ENCODE results near the gene ESPL1. TPM values are rescaled to one million over a fixed set of nuclear protein-coding genes. Genes with fewer than 3 reads are reported as not detected.

The ESPL1 gene
- total RNA-seq, 3 donors from 2014 or later: 0.33 to 1.3 (median 1.2) TPM

- intact Hi-C loops (cut with DNase I; ENCODE audit: low total_unique reads): no loop called here
- Histone ChIP-seq H3K27me3 (peaks cover 0 to 14% of the 10 kb centered on the region in 2 donors), H3K4me3 (no peak overlapping the region), H3K36me3 (no peaks in the 10 kb centered on the region), H3K27ac (no peak overlapping the region), H3K4me1 (no peaks in the 10 kb centered on the region), H3K9me3 (no peaks in the 10 kb centered on the region)
- no peak for DNase-seq (ENCODE audit: low spot score in 2 of 2)
- no peak for TF ChIP-seq POLR2AphosphoS5 (IDR thresholded peaks at IDR 0.05)
- no peak for TF ChIP-seq POLR2A (IDR thresholded peaks at IDR 0.05)
- TF ChIP-seq CTCF (IDR thresholded peaks at IDR 0.05): no peak
Measured at GRCh38 chr12:53332744-53333143, 64.6 kb downstream of the ESPL1 start.

GRCh38 chr12:53333289-53333688 lies 65.2 kb downstream of the ESPL1 start:
- intact Hi-C loops (cut with DNase I; ENCODE audit: low total_unique reads): no loop called here
- Histone ChIP-seq H3K36me3 (no peaks in the 10 kb centered on the region), H3K4me1 (no peaks in the 10 kb centered on the region), H3K27ac (no peak overlapping the region), H3K27me3 (peaks cover 0 to 18% of the 10 kb centered on the region in 2 donors), H3K9me3 (no peaks in the 10 kb centered on the region), H3K4me3 (no peak overlapping the region)
- TF ChIP-seq POLR2AphosphoS5 (IDR thresholded peaks at IDR 0.05) (no peak), POLR2A (IDR thresholded peaks at IDR 0.05) (no peak), CTCF (IDR thresholded peaks at IDR 0.05) (no peak)
- DNase-seq (ENCODE audit: low spot score in 2 of 2): no peak

- Histone ChIP-seq H3K4me1 (no peaks in the 10 kb centered on the region), H3K27me3 (peaks cover 0 to 23% of the 10 kb centered on the region in 2 donors), H3K4me3 (no peak overlapping the region), H3K27ac (no peak overlapping the region), H3K36me3 (no peaks in the 10 kb centered on the region), H3K9me3 (no peaks in the 10 kb centered on the region)
- intact Hi-C loops (cut with DNase I; ENCODE audit: low total_unique reads): no loop called here
- DNase-seq (ENCODE audit: low spot score in 2 of 2): no peak
- TF ChIP-seq POLR2A (IDR thresholded peaks at IDR 0.05) (no peak), POLR2AphosphoS5 (IDR thresholded peaks at IDR 0.05) (no peak), CTCF (IDR thresholded peaks at IDR 0.05) (no peak)
Measured at GRCh38 chr12:53333845-53334244, 65.7 kb downstream of the ESPL1 start.

- intact Hi-C loops (cut with DNase I; ENCODE audit: low total_unique reads): no loop called here
- DNase-seq (ENCODE audit: low spot score in 2 of 2): no peak
- no peak overlapping the region for H3K4me3 ChIP-seq
- TF ChIP-seq POLR2AphosphoS5 (IDR thresholded peaks at IDR 0.05): no peak
- no peaks in the 10 kb centered on the region for H3K9me3 ChIP-seq
- no peaks in the 10 kb centered on the region for H3K4me1 ChIP-seq
- no peak overlapping the region for H3K27ac ChIP-seq
- peaks cover 0 to 23% of the 10 kb centered on the region in 2 donors for H3K27me3 ChIP-seq
- no peaks in the 10 kb centered on the region for H3K36me3 ChIP-seq
Measured at GRCh38 chr12:53334822-53335221, 66.7 kb downstream of the ESPL1 start.

- Histone ChIP-seq H3K4me1 (no peaks in the 10 kb centered on the region), H3K27ac (no peak within 1 kb of the TSS), H3K4me3 (no peak within 1 kb of the TSS), H3K36me3 (no peaks in the 10 kb centered on the region), H3K9me3 (no peaks in the 10 kb centered on the region), H3K27me3 (peaks cover 0 to 23% of the 10 kb centered on the region in 2 donors)
- intact Hi-C loops (cut with DNase I; ENCODE audit: low total_unique reads): no loop called here
- TF ChIP-seq POLR2AphosphoS5 (IDR thresholded peaks at IDR 0.05): no peak
- TF ChIP-seq CTCF (IDR thresholded peaks at IDR 0.05): no peak
- TF ChIP-seq POLR2A (IDR thresholded peaks at IDR 0.05): no peak
- no peak for DNase-seq (ENCODE audit: low spot score in 2 of 2)
Measured at GRCh38 chr12:53336181-53336681, 68.1 kb downstream of the ESPL1 start, which contains the start of gene SP7. Gene SP7, minus strand, starts transcription at chr12:53336354. Its CDS starts 708 bp downstream, at chr12:53335646.

- TF ChIP-seq CTCF (IDR thresholded peaks at IDR 0.05): no peak
- TF ChIP-seq POLR2A (IDR thresholded peaks at IDR 0.05): no peak
- TF ChIP-seq POLR2AphosphoS5 (IDR thresholded peaks at IDR 0.05): no peak
- Histone ChIP-seq H3K4me3 (no peak overlapping the region), H3K9me3 (no peaks in the 10 kb centered on the region), H3K4me1 (no peaks in the 10 kb centered on the region), H3K27ac (no peak overlapping the region), H3K36me3 (no peaks in the 10 kb centered on the region), H3K27me3 (peaks cover 0 to 23% of the 10 kb centered on the region in 2 donors)
- DNase-seq (ENCODE audit: low spot score in 2 of 2): no peak
- intact Hi-C loops (cut with DNase I; ENCODE audit: low total_unique reads): no loop called here
Measured at GRCh38 chr12:53338017-53338416, 69.9 kb downstream of the ESPL1 start.

Data from breast epithelium (tissue), 4 donors.